ENCODE data around the gene PVR.

PVR gene

GRCh38 chr19:44634785-44635184 is 8.9 kb upstream of the PVR start:
- in situ Hi-C loops (cut with MboI; ENCODE audit: low pct_unique_long_range_greater_than_20kb, low sequenced_read_pairs, unreplicated experiment), result no loop called here
- TF ChIP-seq, protein P1, sequence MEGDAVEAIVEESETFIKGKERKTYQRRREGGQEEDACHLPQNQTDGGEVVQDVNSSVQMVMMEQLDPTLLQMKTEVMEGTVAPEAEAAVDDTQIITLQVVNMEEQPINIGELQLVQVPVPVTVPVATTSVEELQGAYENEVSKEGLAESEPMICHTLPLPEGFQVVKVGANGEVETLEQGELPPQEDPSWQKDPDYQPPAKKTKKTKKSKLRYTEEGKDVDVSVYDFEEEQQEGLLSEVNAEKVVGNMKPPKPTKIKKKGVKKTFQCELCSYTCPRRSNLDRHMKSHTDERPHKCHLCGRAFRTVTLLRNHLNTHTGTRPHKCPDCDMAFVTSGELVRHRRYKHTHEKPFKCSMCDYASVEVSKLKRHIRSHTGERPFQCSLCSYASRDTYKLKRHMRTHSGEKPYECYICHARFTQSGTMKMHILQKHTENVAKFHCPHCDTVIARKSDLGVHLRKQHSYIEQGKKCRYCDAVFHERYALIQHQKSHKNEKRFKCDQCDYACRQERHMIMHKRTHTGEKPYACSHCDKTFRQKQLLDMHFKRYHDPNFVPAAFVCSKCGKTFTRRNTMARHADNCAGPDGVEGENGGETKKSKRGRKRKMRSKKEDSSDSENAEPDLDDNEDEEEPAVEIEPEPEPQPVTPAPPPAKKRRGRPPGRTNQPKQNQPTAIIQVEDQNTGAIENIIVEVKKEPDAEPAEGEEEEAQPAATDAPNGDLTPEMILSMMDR (IDR thresholded peaks at IDR 0.05; ENCODE audit: extremely low read depth, insufficient read depth, missing control alignments), result no peak
- DNase-seq (ENCODE audit: low spot score), result no peak

DNA sequence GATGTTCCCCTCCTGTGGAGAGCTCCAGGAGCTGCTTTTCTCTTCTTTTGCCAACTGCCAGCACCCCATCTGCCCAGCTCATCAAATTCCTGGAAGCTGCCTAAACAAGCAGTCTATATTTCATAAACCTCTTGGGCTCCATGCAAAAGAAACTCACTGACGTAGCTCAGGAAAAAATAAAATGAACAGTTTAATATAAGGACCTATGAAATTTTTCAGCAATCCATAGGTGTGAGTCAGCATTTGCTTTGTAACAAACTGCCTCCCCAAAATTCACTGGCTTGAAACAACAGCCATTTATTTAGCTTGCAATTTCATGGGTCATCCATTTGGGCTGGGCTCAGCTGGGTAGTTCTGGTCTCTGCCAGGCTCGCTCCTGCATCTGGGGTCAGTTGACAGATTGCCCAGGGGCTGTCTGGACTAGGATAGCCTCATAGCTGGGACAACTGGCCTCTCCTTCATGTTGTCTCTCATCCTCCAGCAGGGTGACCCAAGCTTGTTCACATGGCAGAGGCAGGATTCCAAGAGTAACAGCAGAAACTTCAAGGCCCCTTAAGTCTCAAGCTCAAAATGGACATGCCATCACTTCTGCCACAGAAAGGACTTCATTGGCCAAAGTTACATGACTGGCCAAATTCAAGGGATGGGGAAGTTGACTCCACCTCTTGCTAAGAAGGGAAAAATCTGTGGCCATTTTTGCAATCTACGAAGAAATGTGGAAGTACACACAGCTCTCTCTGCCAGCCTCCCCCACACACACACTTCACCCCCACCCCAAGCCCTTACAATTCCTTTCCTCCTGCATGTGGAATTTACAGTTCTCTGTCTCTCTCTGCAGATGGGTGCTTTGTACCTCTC is 7.9 kb upstream of the PVR start:
- TF ChIP-seq, protein P1 (IDR thresholded peaks at IDR 0.05; ENCODE audit: extremely low read depth, insufficient read depth, missing control alignments), result no peak
- no peak for DNase-seq (ENCODE audit: low spot score)
- in situ Hi-C loops (cut with MboI; ENCODE audit: low pct_unique_long_range_greater_than_20kb, low sequenced_read_pairs, unreplicated experiment), result no loop called here

DNA sequence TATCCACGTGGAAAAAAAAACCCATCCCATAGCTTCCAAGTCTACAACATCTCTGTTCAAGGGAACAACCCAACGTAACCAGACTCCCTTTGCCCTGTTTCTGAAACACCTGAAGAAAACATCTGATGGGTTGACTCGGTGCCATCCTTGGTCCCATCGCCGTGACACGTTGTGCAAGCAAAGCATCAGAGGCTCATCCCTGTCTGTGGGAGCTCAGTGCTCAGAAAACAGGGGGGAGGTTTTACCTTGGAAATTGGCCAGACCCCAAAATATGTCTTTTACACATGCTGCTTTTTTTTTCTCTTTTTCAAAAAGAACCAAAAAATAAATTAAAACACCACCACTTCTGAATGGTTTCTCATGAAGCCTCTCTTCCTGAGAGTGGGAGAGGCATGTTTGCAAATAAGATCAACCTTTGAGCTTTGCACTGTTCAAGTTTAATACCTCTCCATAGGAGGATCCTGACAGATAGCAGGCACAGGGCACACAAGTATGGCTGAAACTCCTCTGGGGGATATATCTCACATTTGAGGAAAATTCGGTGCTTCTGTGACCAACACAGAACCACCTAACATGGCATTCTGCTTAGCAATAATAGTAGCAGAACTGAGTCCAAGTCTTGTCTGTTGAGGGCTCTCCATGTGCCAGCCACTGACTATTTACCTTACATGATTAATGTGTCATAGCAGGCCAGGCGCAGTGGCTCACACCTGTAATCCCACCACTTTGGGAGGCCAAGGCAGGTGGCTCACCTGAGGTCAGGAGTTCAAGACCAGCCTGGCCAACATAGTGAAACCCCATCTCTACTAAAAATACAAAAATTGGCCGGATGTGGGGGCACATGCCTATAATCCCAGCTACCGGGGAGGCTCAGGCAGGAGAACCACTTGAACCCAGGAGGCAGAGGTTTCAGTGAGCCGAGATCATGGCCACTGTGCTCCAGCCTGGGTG is 7.0 kb upstream of the PVR start:
- no peak for DNase-seq (ENCODE audit: low spot score)
- in situ Hi-C loops (cut with MboI; ENCODE audit: low pct_unique_long_range_greater_than_20kb, low sequenced_read_pairs, unreplicated experiment), result no loop called here
- TF ChIP-seq, protein P1 (IDR thresholded peaks at IDR 0.05; ENCODE audit: extremely low read depth, insufficient read depth, missing control alignments), result no peak

- no peak for DNase-seq (ENCODE audit: low spot score)
- TF ChIP-seq, protein P1 (IDR thresholded peaks at IDR 0.05; ENCODE audit: extremely low read depth, insufficient read depth, missing control alignments), result no peak
- in situ Hi-C loops (cut with MboI; ENCODE audit: low pct_unique_long_range_greater_than_20kb, low sequenced_read_pairs, unreplicated experiment), result no loop called here
Observed at GRCh38 chr19:44637390-44637764, 6.3 kb upstream of the PVR start.

DNA sequence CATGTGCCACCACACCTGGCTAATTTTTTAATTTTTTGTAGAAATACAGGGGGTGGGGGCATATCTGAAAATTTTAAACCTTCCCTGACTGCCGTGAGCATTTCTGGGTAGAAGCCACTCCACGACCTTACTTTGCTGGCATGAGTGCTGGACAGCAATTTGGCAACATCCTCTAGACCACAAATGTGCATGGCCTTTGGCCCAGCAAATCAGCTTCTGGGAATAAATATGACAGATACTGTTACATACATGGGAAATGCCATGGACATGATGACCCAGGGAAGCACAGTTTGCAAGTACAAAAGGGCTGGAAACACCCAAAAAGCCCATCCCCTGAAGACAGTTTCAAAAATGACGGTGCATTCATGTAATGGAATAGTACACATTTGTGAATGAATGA is 3.2 kb upstream of the PVR start:
- TF ChIP-seq, protein P1 (IDR thresholded peaks at IDR 0.05; ENCODE audit: extremely low read depth, insufficient read depth, missing control alignments), result no peak
- in situ Hi-C loops (cut with MboI; ENCODE audit: low pct_unique_long_range_greater_than_20kb, low sequenced_read_pairs, unreplicated experiment), result no loop called here
- no peak for DNase-seq (ENCODE audit: low spot score)

GRCh38 chr19:44641501-44642265 is 2.0 kb upstream of the PVR start:
- no peak for DNase-seq (ENCODE audit: low spot score)
- in situ Hi-C loops (cut with MboI; ENCODE audit: low pct_unique_long_range_greater_than_20kb, low sequenced_read_pairs, unreplicated experiment), result no loop called here
- TF ChIP-seq, protein P1 (IDR thresholded peaks at IDR 0.05; ENCODE audit: extremely low read depth, insufficient read depth, missing control alignments), result no peak

Data from GM13977 (cell line).